Measurements from ENCODE around the gene SLC24A3.

- TF ChIP-seq CTCF (IDR thresholded peaks at IDR 0.05) (no peak), POLR2AphosphoS5 (IDR thresholded peaks at IDR 0.05; ENCODE audit: low read depth, low read length) (no peak), TCF7L2 (IDR thresholded peaks at IDR 0.05; ENCODE audit: low read depth, low read length) (no peak), SIN3A (IDR thresholded peaks at IDR 0.05; ENCODE audit: borderline replicate concordance, insufficient read depth, low read depth, low read length) (no peak)
These were observed 51.7 kb downstream of the SLC24A3 start for GRCh38 chr20:19264191-19264590.

Measured in Panc1 (cell line).